CD4-positive, alpha-beta T cell treated with Interleukin-2 at 100 ng/mL for 4 hours (primary cell): ENCODE data around the gene NRTN.
"Not testable (repeated sequence)": the region's sequence is repeated elsewhere in the genome, so short reads cannot be mapped to it uniquely, and the experiment has no call there.

Experiments used
- DNase-seq: peaks from one replicate; pipeline ENCODE4 v3.0.0-alpha.2; 2020; ENCODE audit warnings: low spot score

Gene NRTN

DNA sequence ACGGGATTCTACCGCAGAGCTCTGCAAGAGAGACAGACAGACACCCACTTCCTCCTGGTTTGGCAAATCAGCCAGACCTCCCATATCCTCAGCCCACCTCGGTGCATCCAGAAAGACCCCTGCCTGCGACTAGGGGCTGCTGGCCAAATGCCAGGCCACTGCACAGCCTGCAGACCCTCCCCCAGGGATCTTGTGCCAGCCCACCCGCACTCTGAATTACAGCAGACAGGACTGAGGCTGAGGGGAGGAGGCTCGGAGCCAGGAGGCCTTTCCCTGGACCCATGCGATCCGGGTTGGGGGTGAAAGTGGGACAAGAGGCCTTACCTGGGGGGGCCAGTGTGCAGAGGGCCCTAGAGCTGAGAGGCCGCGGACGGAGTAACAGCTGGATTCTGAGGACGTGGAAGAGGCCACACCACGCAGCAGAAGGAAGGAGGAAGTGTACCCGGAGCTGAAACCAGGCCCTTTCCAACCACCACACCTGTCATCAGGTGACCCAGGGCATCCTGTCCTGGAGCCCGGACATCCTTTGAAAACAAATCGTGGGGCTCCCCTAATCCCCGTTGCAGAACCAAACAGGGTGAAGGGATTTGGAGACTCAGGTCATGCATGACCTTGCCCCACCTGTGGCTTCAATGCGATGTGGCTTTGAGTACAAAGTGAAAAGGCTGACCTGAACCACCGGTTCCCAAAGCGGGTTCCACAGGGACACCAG is 33.6 kb downstream of the NRTN start:
- DNase-seq: no peak

DNA sequence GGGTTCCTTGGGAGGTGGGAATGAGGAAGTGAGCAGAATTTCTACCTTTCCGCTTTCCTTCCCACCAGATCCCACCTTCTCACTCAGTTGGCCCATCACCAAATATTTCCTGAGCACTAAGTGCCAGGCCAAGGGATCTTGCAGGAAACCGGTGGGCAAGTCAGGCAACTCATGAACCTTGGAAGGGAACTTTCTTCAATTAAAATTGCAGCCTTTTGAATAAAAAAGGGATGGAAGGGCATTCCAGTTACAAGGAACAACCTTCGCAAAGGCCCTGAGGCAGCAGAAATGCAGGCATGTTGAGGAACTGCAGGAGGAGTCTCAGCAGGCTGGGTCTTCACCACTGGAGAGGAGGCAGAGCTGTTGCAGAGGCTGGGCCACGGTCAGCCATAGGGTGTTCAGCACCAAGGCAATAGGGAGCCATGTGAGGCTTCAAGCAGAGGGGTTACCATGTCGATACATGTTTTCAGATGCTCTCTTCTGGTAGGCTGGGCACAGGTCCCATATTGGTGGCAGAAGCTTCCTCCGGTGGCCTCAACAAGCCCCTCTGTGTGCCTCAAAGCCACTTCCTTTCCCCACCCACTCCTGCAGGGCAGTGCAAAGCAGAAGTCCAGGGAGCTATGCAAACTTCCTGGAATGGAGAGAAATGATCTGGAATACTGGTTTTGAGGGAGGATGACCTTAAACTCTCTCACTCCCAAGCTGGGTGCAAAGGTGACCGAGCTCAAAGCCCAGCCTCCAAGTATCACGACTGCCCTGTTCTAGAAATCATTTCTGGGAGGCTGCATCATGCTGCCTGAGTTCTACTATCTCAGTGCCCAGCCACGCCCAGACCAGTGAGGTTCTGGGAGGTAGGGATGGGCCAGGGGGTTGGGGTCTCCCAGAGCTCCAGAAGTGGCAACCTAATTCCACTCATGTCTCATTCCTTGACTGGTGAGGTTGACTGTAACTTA is 34.5 kb downstream of the NRTN start, which contains the start of gene FUT6:
FUT6 (minus strand) TSS at position 638 of the 953 bp plus-strand sequence. CDS start 7,135 bp downstream, outside the sequence.
- no peak for DNase-seq

DNA sequence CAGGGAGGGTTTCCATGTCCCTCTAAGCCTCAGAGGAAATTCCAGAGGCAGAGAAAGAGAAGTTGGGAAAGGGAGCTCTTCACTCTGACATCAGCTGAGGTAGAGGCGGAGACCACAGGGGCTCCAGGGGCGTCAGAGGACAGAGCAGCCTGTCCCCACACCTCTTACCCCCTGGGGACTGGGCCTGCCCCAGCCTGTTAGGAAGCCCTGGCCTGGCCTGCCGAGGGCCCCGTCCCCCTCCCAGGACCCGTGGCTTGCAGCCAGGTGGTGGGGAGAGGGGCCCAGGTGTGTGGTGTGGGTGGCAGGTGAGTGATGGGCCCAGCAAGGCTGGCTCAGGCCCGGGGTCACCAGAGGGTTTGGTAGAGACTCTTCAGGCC is 36.9 kb downstream of the NRTN start:
- not testable (repeated sequence) for DNase-seq

DNA sequence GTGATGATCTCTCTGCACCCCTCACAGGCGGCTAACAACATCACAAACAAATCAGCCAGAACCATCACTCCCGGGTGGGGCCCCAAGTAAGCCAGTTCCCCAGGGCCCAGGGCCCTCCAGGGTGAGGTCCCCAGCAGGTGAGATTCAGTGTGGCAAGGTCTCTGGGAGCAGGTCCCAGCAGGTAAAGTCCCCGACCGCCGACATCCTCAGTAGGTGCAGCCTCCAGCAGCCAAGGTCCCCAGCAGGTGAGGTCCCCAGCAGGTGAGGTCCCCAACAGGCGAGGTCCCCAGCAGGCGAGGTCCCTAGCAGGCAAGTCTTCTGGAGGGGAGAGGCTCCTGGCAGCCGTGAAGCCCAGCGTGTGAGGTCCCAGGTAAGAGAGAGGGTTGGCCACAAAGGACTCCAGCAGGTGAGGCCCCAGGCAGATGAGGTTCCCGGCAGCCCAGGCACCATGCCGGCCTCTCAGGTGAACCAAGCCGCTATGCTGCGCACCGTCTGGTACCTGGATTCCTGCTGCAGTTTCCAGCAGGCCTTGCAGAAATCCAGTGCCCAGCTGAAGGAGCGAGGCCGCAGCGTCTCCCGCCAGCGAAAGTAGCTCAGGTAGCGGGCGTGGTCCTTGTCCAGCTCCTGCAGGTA is 38.5 kb downstream of the NRTN start:
- no peak for DNase-seq

DNA sequence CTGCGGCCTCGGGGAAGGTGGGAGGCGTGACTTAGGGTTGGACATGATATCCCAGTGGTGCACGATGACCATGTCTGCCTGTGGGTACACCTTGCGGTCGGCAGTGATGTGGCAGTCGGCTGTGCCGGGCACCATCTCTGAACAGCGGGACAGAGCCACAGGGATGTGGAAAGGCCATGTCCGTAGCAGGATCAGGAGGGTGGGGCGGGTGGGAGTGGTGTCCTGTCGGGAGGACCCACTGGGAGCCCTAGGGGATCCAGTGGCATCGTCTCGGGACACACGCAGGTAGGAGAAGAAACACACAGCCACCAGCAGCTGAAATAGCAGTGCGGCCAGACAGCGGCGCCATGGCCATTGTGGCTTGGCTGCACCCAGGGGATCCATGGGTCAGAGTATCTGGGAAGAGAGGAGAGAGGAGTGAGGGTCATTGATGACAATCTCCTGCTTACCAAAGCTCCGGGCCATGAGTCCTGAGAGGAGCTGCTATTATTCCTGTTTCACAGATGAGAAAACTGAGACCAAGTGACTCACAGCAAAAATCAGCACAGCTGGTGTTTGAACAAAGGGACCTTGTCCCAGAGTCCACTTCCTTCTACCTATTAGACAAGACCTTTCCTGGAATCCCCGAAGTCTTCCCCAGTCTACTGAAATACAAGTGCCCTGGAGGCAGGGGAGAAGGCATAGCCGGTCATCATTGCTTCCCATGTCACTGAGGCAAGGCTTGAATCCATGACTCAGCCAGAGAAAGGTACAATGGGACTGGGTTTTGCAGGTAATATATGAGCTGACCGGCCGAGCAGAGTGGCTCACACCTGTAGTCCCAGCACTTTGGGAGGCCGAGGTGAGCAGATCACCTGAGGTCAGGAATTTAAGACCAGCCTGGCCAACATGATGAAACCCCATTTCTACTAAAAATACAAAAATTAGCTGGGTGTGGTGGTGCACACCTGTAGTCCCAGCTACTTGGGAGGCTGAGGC is 39.9 kb downstream of the NRTN start:
- DNase-seq: no peak

DNA sequence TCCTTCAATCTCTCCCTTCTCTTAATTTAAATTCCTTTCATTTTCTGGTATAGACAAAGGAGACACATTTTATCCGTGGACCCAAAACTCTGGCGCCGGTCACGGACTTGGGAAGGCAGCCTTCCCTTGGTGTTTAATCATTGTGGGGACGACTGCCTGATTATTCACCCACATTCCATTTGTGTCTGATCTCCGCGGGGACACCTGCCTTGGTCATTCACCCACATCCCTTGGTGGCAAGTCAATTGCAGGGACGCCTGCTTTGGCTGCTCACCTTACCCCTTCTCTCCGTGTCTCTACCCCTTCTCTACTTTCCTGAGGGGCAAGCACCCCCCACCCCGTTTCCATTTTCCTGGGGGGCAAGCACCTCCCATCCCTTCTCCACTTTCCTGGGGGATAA is 43.0 kb downstream of the NRTN start:
- not testable (repeated sequence) for DNase-seq

DNA sequence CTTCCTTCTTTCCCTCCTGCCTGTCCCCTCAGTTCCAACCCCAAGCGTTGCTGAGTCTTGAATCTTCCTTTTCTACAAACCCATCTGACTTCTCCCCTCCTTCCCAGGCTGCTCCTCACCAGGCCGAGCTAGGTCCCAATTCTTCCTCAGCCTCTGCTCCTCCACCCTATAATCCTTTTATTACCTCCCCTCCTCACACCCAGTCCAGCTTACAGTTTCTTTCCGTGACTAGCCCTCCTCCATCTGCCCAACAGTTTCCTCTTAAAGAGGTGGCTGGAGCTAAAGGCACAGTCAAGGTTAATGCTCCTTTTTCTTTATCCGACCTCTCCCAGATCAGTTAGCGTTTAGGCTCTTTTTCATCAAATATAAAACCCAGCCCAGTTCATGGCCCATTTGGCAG is 43.8 kb downstream of the NRTN start:
- DNase-seq: not testable (repeated sequence)

DNA sequence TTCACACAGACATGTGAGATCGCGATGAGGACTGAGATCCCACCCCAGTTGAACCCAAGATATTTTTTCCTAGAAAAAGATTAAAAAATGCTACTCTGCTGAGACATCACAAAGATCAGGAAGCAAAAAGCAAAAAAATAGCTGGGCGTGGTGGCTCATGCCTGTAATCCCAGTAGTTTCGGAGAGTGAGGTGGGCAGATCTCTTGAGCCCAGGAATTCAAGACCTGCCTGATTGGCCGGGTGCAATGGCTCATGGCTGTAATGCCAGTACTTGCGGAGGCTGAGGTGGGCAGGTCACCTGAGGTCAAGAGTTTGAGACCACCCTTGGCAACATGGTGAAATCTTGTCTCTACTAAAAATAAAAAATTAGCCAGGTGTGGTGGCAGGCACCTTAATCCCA is 45.3 kb downstream of the NRTN start:
- DNase-seq: no peak

DNA sequence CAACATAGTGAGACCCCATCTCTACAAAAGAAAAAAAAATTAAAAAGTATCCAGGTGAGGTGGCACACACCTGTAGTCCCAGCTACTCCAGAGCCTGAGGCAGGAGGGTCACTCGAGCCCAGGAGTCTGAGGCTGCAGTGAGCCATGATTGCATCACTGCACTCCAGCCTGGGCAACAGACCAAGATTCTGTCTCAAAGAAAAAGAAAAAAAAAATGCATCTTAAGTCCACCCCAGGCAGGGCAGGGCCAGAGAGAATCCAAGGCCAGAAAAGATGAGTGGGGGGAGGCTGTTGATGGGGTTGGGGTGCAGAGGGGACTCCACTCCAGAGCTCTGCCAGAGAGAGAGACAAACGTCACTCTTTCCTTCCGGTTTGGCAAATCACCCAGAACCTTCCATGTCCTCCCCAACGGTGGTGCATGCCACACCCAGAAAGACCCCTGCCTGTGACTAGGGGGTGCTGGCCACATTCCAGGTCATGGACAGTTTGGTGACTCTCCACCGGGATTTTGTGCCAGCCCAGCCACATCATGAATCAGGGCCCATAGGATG is 46.0 kb downstream of the NRTN start:
- DNase-seq: no peak

DNA sequence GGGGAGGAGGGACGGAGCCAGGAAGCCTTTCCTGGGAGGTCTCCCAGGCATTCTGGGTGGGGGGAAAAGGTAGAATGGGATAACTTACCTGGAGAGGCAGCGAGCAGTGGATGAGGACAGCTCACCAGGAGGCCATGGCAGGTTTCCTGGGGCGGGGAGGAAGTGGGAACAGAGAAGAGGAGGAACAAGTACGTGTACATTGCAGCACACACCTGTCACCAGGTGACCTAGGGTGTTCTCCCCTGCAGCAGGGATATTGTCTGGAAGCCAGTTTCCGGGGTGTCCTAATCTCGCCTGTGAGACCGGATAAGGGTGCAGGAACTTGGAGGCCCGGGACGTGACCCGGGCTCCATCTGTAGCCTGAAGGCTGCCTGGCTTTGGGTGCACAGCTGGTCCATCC is 46.4 kb downstream of the NRTN start, which contains the start of gene FUT3:
FUT3 (minus strand) TSS at position 148 of the 400 bp plus-strand sequence.
- DNase-seq: no peak

DNA sequence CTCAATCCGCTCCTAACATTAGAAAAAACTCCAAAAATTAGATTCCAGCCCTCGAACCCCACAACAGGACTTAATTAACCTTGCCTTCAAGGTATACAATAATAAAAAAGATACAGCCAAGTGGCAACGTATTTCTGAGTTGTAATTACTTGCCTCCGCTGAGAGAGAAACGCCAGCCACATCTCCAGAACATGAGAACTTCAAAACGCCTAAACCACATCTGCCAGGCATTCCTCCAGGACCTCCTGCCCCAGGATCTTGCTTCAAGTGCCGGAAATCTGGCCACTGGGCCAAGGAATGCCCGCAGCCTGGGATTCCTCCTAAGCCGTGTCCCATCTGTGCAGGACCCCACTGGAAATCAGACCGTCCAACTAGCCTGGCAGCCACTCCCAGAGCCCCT is 49.3 kb downstream of the NRTN start:
- DNase-seq: not testable (repeated sequence)

DNA sequence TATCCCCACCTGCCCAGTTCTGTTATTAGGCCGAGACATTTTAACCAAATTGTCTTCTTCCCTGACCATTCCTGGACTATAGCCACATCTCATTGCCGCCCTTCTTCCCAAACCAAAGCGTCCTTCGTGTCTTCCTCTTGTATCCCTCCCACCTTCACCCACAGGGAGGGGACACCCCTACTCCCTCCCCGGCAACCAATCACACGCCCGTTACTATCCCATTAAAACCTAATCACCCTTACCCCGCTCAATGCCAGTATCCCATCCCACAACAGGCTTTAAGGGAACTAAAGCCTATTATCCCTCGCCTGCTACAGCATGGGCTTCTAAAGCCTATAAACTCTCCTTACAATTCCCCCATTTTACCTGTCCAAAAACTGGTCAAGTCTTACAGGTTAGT is 50.3 kb downstream of the NRTN start:
- DNase-seq: not testable (repeated sequence)

DNA sequence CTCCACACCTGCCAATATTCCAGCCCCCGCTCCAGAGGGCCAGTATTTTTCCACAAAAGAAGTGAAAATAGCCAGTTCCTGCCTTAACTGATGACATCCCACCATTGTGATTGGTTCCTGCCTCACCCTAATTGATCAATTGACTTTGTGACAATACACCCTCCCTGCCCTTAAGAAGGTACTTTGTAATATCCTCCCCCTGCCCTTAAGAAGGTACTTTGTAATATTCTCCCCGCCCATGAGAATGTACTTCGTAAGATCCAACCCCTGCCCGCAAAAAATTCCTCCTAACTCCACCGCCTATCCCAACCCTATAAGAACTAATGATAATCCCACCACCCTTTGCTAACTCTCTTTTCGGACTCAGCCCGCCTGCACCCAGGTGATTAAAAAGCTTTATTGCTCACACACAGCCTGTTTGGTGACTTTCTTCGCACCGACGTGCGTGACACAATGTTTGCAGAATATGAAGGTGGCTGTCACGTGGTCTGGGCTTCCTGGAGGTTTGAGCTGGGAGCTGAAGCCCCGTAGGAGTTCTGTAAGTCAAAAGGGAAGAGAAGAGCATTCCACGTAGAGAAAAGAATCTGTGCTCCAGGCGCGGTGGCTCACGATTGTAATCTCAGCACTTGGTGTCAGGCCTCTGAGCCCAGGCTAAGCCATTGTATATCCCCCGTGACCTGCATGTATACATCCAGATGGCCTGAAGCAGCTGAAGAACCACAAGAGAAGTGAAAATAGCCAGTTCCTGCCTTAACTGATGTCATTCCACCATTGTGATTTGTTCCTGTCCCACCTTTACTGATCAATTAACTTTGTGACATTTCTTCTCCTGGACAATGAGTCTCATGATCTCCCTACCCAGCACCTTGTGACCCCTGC is 52.6 kb downstream of the NRTN start:
- no peak for DNase-seq

DNA sequence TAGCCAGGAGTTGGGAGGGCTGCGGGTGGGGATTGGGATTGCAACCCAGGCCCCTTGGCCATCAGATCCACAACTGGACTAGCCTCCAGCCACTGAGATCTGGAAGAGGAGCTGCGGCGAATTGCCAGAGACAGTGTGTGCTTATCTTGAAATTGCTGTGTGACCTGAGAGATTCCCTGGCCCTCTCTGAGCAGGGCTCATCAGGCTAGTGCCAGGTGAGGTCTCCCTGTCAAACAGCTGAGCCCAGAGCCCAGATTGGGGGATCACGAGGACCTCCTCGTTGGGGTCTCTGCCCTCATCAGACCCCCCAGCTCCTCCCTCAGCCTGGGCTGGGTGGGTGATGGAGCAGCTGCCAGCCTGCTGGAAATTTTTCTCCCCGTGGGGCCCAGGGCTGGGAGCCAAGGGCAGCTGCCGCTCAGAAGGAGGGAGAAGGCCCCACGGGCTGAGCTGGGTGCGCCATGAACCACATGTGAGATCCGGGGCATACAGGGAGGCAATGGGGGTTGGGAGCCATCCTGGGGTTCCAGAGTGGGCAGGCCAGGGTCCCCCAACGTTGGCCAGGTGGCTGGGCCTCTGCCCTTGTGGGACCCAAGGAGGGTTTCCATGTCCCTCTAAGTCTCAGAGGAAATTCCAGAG is 58.3 kb downstream of the NRTN start:
- no peak for DNase-seq

DNA sequence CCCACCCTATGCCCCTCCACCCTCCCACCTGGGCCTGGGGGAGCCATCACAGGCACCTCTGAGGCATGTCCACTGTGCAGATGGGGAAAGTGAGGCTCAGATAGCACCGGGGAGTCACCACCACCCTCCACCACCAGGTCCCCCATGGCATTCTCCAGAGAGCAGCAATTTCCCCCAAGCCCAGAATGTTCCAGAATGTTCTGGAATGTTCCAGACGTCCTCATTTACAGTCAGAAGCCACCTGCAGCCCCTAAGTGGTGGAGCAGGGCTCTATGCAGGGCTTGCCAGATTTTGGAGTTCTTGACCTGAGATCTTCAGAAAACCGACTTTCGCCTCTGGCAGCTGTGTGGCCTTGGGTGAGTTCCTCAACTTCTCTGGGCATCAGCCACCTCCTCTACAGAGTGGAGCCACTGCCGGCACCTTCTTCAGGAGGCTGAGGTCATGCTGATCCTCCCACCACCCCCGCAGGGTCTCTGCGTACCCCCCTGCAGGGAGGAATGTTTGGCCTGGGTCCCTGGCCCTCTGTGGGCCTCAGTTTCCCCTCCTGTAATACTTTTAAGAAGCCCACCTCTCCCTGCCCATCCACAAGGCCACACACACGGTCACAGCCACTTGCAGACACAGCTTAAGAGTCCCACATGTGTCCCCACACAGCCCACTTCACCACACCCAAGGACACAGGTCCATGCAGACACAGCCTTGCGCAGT is 59.3 kb downstream of the NRTN start:
- no peak for DNase-seq

DNA sequence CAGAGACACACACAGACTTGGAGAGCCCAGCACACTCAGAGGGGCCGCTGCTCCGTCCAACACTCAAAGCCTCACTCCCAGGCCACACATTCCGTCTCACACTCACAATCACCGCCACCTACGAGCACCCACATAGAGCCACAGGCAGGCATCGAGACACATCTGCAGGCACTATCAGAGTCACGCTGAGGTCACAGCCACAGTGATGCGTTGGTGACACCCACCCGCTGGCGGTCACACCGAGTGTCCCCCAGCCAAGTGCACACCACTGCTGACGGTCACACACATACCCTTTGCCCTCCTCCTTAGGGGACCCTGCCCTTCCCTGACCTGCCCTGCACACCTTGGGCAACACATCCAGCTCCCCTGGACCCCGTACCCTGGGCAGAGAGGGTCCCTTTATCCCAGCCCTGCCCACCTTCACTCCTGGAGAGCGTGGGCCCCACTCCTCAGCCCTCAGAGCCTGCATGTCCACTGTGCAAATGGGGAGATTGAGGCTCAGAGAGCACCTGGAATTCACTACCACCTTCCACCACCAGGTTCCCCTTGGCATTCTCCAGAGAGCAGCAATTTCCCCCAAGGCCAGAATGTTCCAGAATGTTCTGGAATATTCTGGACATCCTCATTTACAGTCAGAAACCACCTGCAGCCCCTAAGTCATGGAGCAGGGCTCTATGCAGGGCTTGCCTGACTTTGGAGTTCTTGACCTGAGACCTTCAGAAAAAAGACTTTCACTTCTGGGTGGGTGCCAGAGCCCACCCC is 60.0 kb downstream of the NRTN start:
- DNase-seq: no peak

DNA sequence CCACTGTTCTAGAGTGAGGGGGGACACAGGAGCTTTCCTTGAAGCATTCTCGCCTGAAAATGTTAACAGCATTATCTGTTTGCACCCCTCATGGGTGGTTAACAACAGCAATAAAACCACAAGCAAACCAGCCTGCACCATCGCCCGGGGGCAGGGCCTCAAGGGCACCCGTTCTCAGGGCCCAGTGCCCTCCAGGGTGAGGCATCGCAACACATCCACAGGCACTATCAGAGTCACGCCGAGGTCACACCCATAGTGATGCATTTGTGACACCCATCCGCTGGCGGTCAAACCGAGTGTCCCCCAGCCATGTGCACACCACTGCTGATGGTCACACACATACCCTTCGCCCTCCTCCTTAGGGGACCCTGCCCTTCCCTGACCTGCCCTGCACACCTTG is 60.9 kb downstream of the NRTN start:
- no peak for DNase-seq
